ENCODE measurements around the gene HMGXB3. TPM values are rescaled to one million over a fixed set of nuclear protein-coding genes. Genes with fewer than 3 reads are reported as not detected.

The HMGXB3 gene
- total RNA-seq, 4 donors from 2014 or later, result 28.8 to 59.3 (median 31.4) TPM

GRCh38 chr5:150057511-150057910 is 57.0 kb downstream of the HMGXB3 start:
- WGBS, result 100% methylated on average over 2 of the region's 2 CpGs
- H3K4me1 ChIP-seq, result no peaks in the 10 kb centered on the region
- H3K27ac ChIP-seq, result no peak overlapping the region
- peaks cover 31% of the 10 kb centered on the region for H3K36me3 ChIP-seq
- H3K9me3 ChIP-seq, result no peaks in the 10 kb centered on the region
- DNase-seq (ENCODE audit: low spot score in 2 of 2), result no peak
- no peak overlapping the region for H3K4me3 ChIP-seq
- TF ChIP-seq, protein P1, sequence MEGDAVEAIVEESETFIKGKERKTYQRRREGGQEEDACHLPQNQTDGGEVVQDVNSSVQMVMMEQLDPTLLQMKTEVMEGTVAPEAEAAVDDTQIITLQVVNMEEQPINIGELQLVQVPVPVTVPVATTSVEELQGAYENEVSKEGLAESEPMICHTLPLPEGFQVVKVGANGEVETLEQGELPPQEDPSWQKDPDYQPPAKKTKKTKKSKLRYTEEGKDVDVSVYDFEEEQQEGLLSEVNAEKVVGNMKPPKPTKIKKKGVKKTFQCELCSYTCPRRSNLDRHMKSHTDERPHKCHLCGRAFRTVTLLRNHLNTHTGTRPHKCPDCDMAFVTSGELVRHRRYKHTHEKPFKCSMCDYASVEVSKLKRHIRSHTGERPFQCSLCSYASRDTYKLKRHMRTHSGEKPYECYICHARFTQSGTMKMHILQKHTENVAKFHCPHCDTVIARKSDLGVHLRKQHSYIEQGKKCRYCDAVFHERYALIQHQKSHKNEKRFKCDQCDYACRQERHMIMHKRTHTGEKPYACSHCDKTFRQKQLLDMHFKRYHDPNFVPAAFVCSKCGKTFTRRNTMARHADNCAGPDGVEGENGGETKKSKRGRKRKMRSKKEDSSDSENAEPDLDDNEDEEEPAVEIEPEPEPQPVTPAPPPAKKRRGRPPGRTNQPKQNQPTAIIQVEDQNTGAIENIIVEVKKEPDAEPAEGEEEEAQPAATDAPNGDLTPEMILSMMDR (IDR thresholded peaks at IDR 0.05), result no peak
- no peak for TF ChIP-seq EP300 (IDR thresholded peaks at IDR 0.05)
- no peak for TF ChIP-seq POLR2A (IDR thresholded peaks at IDR 0.05)
- TF ChIP-seq POLR2AphosphoS5 (IDR thresholded peaks at IDR 0.05), result no peak
- H3K27me3 ChIP-seq, result no peaks in the 10 kb centered on the region

DNA sequence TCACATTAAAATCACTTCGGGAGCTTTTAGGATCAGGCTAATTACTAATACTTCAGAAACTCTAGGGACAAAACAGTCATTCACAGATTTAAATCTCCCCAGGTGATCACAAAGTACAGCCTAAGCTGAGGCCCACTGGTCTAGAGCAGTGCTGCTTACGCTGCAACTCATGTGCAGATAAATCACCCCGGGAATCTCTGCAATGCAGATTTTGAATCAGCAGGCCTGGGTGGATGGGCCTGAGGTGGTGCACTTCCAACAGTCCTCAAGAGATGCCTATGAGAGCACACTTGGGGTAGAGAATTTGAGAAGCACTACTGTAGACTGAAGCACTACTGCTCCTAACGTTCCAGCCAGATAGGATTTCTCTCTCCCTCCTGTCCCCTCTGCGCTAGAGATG is 57.5 kb downstream of the HMGXB3 start:
- H3K27ac ChIP-seq, result no peak overlapping the region

GRCh38 chr5:150058480-150059126 is 58.1 kb downstream of the HMGXB3 start:
- 82% methylated on average over 6 of the region's 6 CpGs for WGBS
- TF ChIP-seq, protein P1 (IDR thresholded peaks at IDR 0.05), result no peak
- TF ChIP-seq EP300 (IDR thresholded peaks at IDR 0.05) (no peak), POLR2AphosphoS5 (IDR thresholded peaks at IDR 0.05) (no peak), POLR2A (IDR thresholded peaks at IDR 0.05) (no peak)
- no peaks in the 10 kb centered on the region for H3K27me3 ChIP-seq
- no peaks in the 10 kb centered on the region for H3K9me3 ChIP-seq
- peaks cover 20% of the 10 kb centered on the region for H3K36me3 ChIP-seq
- H3K4me1 ChIP-seq, result no peaks in the 10 kb centered on the region
- H3K4me3 ChIP-seq, result no peak overlapping the region
- H3K27ac ChIP-seq, result no peak overlapping the region
- peak in 1 of 2 donors; percentile 59 for DNase-seq (ENCODE audit: low spot score in 2 of 2)

More for the DNA sequence above, 57.5 kb downstream of the HMGXB3 start:
- Histone ChIP-seq H3K4me3 (no peak overlapping the region), H3K27me3 (no peaks in the 10 kb centered on the region), H3K36me3 (peaks cover 26% of the 10 kb centered on the region), H3K9me3 (no peaks in the 10 kb centered on the region), H3K4me1 (no peaks in the 10 kb centered on the region)
- 80% methylated on average over 5 of the region's 5 CpGs for WGBS
- TF ChIP-seq EP300 (IDR thresholded peaks at IDR 0.05) (no peak), POLR2A (IDR thresholded peaks at IDR 0.05) (no peak), POLR2AphosphoS5 (IDR thresholded peaks at IDR 0.05) (no peak)
- TF ChIP-seq, protein P1 (IDR thresholded peaks at IDR 0.05), result no peak
- peak in 1 of 2 donors; percentile 14 for DNase-seq (ENCODE audit: low spot score in 2 of 2)

DNA sequence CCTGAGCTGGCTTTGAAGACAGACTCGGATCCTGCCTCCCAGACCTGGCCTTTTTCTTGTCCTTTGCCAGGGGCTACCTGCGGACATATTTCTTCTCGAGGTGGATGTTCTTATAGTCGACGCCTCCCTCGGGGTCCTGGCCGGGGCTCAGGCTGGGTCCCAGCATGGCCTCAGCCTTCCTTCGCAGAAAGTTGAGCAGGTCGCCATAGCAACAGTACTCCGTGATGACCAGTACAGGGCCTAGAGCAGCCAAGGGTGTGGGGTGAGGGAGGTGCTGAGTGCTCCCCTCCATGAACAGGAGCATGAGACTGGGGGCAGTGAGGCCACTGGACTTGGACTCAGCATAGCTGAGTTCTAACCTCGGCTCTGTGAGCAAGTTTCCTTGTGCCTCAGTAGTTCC is 59.1 kb downstream of the HMGXB3 start:
- no peaks in the 10 kb centered on the region for H3K9me3 ChIP-seq
- no peak overlapping the region for H3K4me3 ChIP-seq
- H3K27me3 ChIP-seq, result no peaks in the 10 kb centered on the region
- H3K27ac ChIP-seq, result no peak overlapping the region
- TF ChIP-seq POLR2A (IDR thresholded peaks at IDR 0.05), result no peak
- no peaks in the 10 kb centered on the region for H3K4me1 ChIP-seq
- WGBS, result 91% methylated on average over 5 of the region's 11 CpGs
- peaks cover 10% of the 10 kb centered on the region for H3K36me3 ChIP-seq
- DNase-seq (ENCODE audit: low spot score in 2 of 2), result peak in 1 of 2 donors; percentile 60

DNA sequence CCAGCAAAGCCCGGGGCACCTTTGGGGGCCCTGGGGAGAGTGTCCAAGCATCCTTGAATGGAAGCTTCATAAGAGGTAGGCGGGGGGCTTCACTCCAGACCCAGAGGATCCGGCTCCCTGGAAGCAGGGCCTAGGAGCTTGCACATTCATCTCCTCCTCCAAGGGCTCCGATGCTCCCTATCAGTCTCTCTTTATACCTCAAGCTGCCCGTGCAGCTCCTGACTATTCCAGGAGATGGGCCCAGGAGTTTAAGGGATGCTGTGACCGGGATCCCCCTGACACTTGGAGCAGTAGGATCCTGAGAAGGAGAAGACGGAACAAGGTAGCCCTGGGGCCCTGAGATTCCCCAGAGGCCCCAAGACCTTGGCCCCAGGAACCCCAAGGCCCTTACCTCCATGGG is 59.9 kb downstream of the HMGXB3 start:
- peaks cover 7% of the 10 kb centered on the region for H3K36me3 ChIP-seq
- no peaks in the 10 kb centered on the region for H3K9me3 ChIP-seq
- WGBS, result 79% methylated on average over 7 of the region's 7 CpGs
- no peaks in the 10 kb centered on the region for H3K27me3 ChIP-seq
- peak in 1 of 2 donors; percentile 31 for DNase-seq (ENCODE audit: low spot score in 2 of 2)
- no peaks in the 10 kb centered on the region for H3K4me1 ChIP-seq
- TF ChIP-seq, protein P1 (IDR thresholded peaks at IDR 0.05), result no peak
- TF ChIP-seq POLR2AphosphoS5 (IDR thresholded peaks at IDR 0.05) (no peak), POLR2A (IDR thresholded peaks at IDR 0.05) (no peak), EP300 (IDR thresholded peaks at IDR 0.05) (no peak)
- H3K27ac ChIP-seq, result no peak overlapping the region
- H3K4me3 ChIP-seq, result no peak overlapping the region

Measured in suprapubic skin (tissue), 4 donors.